IPS-18a (cell line): ENCODE measurements around the gene KCTD1.

Source experiments
- H3K27ac ChIP-seq: one replicate; pipeline ENCODE4 v1.5.1; 2013; ENCODE audit warnings: low read length
- H3K27me3 ChIP-seq: one replicate; pipeline ENCODE4 v1.6.1; 2013; ENCODE audit warnings: mild to moderate bottlenecking, low read length; ENCODE audit not compliant: control insufficient read depth, insufficient read depth
- H3K36me3 ChIP-seq: one replicate; pipeline ENCODE4 v1.6.1; 2013; ENCODE audit warnings: low read depth, low read length; ENCODE audit not compliant: control insufficient read depth
- H3K4me1 ChIP-seq: one replicate; pipeline ENCODE4 v1.6.1; 2013; ENCODE audit warnings: low read depth, low read length; ENCODE audit not compliant: control insufficient read depth
- H3K4me3 ChIP-seq: one replicate; pipeline ENCODE4 v1.5.1; 2013; ENCODE audit warnings: low read length
- H3K9ac ChIP-seq: one replicate; pipeline ENCODE4 v1.6.1; 2013; ENCODE audit warnings: mild to moderate bottlenecking, low read length, moderate library complexity
- H3K9me3 ChIP-seq: one replicate; pipeline ENCODE4 v1.6.1; 2013; ENCODE audit warnings: low read depth, low read length; ENCODE audit not compliant: control insufficient read depth

KCTD1 gene

DNA sequence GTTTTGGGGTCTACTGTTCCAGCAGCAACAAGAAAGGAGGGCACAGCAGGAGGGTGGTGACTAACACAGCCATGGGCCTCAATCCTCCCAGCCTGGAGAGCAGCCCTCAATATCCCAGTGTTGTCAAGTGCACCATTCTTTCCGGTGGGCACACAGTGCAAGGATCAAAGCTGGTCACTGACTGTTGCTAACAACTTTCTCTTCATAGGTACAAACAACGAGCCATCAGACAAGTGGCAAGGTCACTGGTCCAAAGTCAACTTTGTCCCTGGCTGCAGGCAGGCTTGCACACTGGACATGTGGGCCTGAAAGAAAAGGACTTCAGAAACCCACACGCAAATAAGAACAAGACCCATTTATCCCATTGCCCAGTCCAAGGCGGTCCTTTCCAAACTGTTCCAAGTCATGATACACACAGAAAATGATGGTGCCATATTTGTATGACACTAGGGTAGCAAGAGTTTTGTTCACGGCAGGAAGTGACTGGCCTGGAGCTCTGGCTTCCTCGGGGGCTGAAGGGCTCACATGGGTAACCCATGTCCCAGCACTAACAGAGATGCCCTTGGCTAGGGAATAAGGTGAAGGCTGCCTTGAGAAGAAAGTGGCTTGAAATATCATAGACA, 57.0 kb downstream of the KCTD1 start:
- H3K36me3 ChIP-seq: no peaks in the 10 kb centered on the region
- H3K27me3 ChIP-seq: no peaks in the 10 kb centered on the region
- H3K9ac ChIP-seq: no peak overlapping the region
- H3K4me1 ChIP-seq: no peaks in the 10 kb centered on the region
- H3K27ac ChIP-seq: no peak overlapping the region
- no peak overlapping the region for H3K4me3 ChIP-seq
- H3K9me3 ChIP-seq: no peaks in the 10 kb centered on the region

DNA sequence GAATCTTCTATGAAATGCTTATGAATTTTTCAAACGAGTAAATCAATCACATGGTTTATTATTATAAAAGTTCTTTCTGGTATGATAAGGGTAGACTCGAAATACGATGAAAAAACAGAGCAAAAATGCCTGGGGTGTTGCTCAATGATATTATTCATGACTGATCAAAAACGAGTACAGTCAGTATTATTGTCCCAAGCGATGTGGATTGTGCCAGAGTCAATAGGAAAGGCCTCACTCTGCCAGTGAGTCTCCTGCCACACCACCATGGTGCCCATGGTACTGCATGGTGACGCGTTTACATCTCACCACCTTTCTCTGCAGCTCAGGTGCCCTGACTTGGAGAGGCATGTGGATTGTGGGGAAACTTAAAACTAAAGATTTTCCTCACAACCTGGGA, 58.5 kb downstream of the KCTD1 start:
- Histone ChIP-seq H3K27me3 (no peaks in the 10 kb centered on the region), H3K27ac (no peak overlapping the region), H3K9ac (no peak overlapping the region), H3K9me3 (no peaks in the 10 kb centered on the region), H3K4me1 (no peaks in the 10 kb centered on the region), H3K36me3 (no peaks in the 10 kb centered on the region), H3K4me3 (no peak overlapping the region)

DNA sequence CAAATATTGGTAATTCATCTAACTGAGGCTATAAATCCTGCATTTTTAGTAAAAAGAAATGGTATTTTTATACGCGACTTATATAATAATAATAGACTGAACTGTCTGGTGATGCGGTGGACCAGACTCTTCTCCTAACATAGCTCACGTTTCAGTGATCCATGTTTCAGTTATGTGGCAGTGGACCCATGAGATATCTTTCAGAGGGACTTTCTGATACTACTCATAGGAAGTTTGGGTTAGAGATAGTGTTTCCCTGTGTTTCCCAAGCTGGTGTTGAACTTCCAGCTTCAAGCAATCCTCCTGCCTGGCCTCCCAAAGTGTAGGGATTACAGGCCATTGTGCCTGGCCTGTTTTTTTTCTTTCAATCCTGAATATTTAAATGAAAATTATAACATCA, 59.2 kb downstream of the KCTD1 start:
- Histone ChIP-seq H3K9ac (no peak overlapping the region), H3K36me3 (no peaks in the 10 kb centered on the region), H3K27me3 (no peaks in the 10 kb centered on the region), H3K4me1 (no peaks in the 10 kb centered on the region), H3K4me3 (no peak overlapping the region), H3K9me3 (no peaks in the 10 kb centered on the region), H3K27ac (no peak overlapping the region)

DNA sequence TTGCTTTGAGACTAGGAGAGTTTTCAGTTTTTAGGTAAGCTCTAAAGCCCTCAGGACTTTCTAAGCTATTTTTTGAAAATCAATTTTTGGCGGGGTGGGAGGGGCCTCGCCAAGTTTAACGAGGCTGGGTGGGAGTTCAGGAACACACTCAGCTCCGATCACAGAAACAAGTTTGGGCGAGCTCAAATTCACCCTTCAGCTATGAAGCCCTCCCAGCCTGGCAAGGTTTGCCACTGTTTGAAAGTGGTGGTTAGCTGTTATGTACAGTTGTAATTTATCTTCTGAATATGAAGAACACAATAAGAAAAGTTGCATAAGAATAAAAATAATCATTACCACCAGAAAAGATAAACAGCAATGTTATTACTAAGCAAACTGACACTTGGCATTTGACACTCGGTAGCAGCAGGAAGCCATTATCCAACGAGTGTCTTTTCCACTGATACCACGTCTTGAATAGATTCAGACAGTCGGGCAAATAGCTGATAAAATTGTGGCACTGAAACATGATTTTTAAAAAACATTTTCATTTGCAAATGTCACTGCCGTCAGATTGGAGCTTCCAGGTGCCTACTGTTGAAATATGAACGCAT, 59.8 kb downstream of the KCTD1 start:
- no peak overlapping the region for H3K9ac ChIP-seq
- H3K4me3 ChIP-seq: no peak overlapping the region
- no peaks in the 10 kb centered on the region for H3K27me3 ChIP-seq
- H3K36me3 ChIP-seq: no peaks in the 10 kb centered on the region
- no peaks in the 10 kb centered on the region for H3K9me3 ChIP-seq
- no peak overlapping the region for H3K27ac ChIP-seq
- H3K4me1 ChIP-seq: peaks cover 5% of the 10 kb centered on the region

DNA sequence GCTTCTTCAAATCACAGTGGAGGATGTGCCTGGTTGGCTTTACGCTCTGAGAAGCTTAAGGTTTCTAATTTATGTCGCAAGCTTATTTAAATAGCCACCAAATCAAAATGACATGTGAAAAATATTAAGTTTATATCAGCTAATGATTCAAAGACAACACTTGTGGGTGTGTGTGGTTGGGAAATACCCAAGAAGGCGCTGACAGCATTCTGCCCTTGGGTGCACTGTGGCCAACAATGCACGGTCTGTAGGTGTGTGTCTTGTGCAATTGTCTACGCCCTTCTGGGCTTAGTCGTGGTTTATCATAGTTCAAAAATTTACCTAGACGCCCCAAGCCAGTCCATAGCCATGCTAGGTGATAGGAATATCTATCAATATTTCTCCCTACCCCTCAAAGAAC, 60.9 kb downstream of the KCTD1 start:
- Histone ChIP-seq H3K9me3 (no peaks in the 10 kb centered on the region), H3K4me3 (no peak overlapping the region), H3K27me3 (no peaks in the 10 kb centered on the region), H3K27ac (no peak overlapping the region), H3K36me3 (no peaks in the 10 kb centered on the region), H3K9ac (no peak overlapping the region), H3K4me1 (peaks cover 7% of the 10 kb centered on the region)

DNA sequence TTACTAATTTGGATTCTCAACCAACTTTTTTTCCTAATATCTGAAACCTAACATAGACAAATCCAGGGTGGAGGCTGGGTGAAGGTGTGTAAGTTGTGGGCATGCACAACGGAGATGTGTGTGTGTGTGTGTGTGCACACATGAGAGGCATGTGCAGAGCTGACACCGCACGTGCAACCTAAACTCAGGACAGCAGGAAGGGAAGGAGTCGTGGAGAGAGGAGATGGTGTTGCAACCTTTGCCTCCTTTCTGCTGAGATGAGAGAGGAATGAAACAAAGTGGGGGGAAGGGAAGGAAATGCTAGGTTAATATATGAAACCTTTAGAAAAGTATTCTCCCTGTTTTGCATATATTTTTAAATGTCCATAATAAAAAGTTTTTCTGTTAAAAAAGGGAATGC, 64.7 kb downstream of the KCTD1 start:
- Histone ChIP-seq H3K9me3 (no peaks in the 10 kb centered on the region), H3K36me3 (no peaks in the 10 kb centered on the region), H3K9ac (no peak overlapping the region), H3K4me1 (peaks cover 25% of the 10 kb centered on the region), H3K27me3 (no peaks in the 10 kb centered on the region), H3K4me3 (no peak overlapping the region), H3K27ac (no peak overlapping the region)

DNA sequence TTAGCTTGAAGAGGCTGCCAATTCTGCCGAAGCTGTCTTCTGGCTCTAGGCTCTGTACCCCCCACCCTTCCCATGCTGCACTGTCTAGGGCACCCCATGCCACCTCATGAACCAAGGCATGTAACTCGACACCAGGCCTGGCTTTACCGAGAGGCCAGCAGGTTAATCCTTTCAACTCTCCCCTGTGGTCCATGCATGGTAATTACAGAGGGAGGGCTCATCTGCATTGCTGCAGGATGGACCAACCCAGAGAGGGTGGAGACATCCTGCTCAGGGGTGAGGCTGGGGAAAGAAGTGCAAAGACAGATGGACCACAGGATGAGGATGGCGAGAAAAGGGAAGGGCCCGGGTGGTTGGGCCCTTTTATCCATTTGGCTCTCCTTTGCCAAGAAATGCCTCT, 65.8 kb downstream of the KCTD1 start:
- Histone ChIP-seq H3K4me1 (peaks cover 36% of the 10 kb centered on the region), H3K27me3 (no peaks in the 10 kb centered on the region), H3K9ac (no peak overlapping the region), H3K9me3 (no peaks in the 10 kb centered on the region), H3K36me3 (no peaks in the 10 kb centered on the region), H3K27ac (no peak overlapping the region), H3K4me3 (no peak overlapping the region)

DNA sequence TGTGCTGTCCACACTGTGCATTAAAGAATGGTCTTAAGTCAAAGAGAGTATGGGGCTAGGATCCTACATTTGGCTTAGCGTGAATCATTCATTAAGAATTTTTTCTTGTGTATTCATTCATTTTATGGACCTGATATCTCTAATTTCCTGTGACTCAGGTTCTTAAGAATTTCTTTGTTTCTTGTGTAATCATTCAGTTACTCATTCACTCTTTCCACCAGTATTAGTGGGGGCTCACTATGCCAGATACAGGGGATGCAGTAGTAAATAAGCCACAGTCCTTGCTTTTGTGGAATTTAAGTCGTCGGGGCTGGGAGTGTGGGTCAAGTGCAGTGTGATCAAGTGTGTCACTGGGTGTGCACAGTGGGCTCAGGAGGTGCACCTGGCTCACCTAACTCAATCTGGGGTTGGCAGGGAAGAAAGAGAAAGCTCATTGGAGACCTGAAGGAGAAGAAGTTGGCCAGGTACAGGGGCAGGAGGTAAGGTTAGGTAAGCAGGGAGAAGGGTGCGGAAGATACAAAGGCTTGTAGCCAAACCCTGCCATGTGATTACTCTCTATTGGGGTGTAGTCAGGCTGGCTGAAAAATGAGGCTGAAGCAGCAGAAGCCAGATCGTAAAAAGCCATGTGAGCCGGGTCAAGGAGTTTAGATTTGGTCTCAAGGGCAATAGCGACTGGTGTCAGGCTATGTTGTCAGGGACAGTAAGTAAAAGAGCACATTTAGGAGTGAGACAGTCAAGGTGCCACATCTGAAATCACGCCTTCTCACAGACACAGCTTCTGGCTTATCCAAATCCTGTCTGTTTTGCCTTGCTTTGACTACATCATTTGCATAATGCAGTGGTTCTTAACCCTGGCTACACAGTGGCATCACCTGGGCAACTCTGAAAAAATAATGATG, 67.2 kb downstream of the KCTD1 start:
- H3K27me3 ChIP-seq: no peaks in the 10 kb centered on the region
- no peak overlapping the region for H3K4me3 ChIP-seq
- no peaks in the 10 kb centered on the region for H3K9me3 ChIP-seq
- H3K36me3 ChIP-seq: no peaks in the 10 kb centered on the region
- no peak overlapping the region for H3K27ac ChIP-seq
- H3K4me1 ChIP-seq: peaks cover 39% of the 10 kb centered on the region
- no peak overlapping the region for H3K9ac ChIP-seq

DNA sequence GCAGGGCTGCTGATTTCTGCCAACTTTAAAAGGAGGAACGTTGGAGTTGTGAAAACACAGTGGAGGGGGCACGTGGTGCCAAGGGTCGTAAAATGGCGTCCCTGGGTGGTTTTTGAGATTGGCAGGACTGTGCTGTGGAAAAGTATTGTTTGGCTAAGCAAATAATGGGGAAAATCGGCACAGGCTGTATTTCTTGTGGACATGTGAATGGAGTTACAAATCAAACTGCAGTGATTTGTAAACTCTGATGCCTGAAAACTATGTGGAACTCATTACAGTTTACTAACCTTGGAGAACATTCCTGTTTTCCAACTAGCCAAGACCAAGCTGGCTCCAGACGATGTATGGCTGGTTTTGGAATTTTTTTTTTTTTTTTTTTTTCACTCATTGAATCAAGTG, 68.7 kb downstream of the KCTD1 start:
- H3K9me3 ChIP-seq: no peaks in the 10 kb centered on the region
- peaks cover 39% of the 10 kb centered on the region for H3K4me1 ChIP-seq
- H3K36me3 ChIP-seq: no peaks in the 10 kb centered on the region
- no peak overlapping the region for H3K4me3 ChIP-seq
- no peak overlapping the region for H3K27ac ChIP-seq
- H3K27me3 ChIP-seq: no peaks in the 10 kb centered on the region
- peak overlapping the region; percentile 14 for H3K9ac ChIP-seq

DNA sequence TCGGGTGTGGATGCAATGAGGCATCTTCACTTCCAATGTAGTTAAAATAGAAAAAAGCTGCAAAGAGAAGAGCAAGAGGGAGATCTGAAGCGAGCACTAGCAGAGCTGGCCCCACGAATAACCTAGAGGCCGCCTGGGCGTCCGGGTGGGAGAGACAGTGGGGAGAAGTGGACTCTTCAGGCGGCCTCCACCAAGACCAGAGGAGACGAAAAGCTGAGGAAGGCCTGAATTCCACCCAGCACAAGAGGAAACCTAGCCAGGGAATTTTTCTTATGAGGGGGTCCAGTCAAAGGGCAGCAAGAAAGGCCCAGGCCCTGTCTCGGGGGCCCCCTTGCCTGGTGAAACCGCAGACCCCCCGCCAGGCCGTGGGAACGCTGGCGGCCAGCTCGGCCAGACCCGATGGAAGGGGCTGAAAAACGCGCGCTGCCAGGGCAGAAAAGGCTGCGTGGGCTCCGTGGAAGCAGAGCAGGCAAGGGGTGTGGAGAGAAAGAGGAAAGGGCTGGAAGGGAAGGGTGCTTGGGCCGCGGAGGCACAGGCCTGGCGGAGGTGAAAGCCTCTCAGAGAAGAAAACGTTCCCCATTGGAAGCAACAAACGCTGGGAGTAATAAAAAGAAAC, 69.2 kb downstream of the KCTD1 start:
- no peak overlapping the region for H3K27ac ChIP-seq
- peak overlapping the region; percentile 14 for H3K9ac ChIP-seq
- no peaks in the 10 kb centered on the region for H3K9me3 ChIP-seq
- H3K27me3 ChIP-seq: no peaks in the 10 kb centered on the region
- H3K4me1 ChIP-seq: peaks cover 39% of the 10 kb centered on the region
- H3K4me3 ChIP-seq: peak overlapping the region; percentile 28
- H3K36me3 ChIP-seq: no peaks in the 10 kb centered on the region

DNA sequence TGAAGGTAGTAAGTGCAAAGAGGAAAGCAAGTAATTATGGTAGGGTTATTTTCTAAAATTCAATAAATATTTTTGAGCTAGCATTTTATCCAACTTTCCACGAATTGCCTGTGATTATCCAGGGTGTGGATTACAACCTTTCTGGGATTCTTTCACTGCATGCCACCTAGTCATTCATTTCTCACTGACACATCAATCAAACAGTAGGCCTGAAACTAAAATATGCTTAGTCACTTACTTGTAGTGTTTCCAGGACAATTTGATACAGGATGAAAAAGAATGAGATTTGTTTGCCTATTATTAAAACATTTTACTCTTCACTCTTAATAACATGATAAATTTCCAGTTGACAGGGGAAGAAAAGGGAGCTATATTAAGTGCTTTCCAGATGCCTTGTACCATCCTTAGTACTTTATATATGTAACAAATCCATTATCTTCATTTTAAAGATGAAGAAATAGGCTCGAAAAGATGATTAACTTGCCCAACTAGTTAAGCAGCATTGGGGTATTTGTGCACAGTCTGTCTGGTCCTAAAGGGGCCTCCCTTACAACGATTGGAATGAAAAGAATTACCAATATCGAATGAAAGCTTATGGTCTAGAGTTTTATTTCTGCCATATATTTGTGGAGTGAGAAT, 70.4 kb downstream of the KCTD1 start:
- no peaks in the 10 kb centered on the region for H3K9me3 ChIP-seq
- H3K9ac ChIP-seq: no peak overlapping the region
- no peaks in the 10 kb centered on the region for H3K27me3 ChIP-seq
- H3K4me3 ChIP-seq: no peak overlapping the region
- H3K4me1 ChIP-seq: peaks cover 33% of the 10 kb centered on the region
- no peaks in the 10 kb centered on the region for H3K36me3 ChIP-seq
- H3K27ac ChIP-seq: no peak overlapping the region
